ENCODE measurements around the gene CAPZA2.

- TF ChIP-seq GLIS1 (tag by site-specific recombination; IDR thresholded peaks at IDR 0.05) (no peak), TCF7L2 (IDR thresholded peaks at IDR 0.05; ENCODE audit: borderline replicate concordance, low read depth, low read length) (no peak), CTCF (tag by site-specific recombination; IDR thresholded peaks at IDR 0.05) (no peak), REST (tag by site-specific recombination; IDR thresholded peaks at IDR 0.05) (no peak), ZNF416 (tag by site-specific recombination; IDR thresholded peaks at IDR 0.05) (no peak), FEZF1 (tag by site-specific recombination; IDR thresholded peaks at IDR 0.05) (no peak), ZNF335 (tag by site-specific recombination; conservative IDR thresholded peaks at IDR 0.05) (no peak), YY1 (tag by site-specific recombination; IDR thresholded peaks at IDR 0.05) (no peak), ELK4 (IDR thresholded peaks at IDR 0.05; ENCODE audit: borderline replicate concordance, low read depth, low read length) (no peak), ZFP3 (tag by site-specific recombination; IDR thresholded peaks at IDR 0.05; ENCODE audit: low read depth) (no peak)
- TF ChIP-seq, protein P1, sequence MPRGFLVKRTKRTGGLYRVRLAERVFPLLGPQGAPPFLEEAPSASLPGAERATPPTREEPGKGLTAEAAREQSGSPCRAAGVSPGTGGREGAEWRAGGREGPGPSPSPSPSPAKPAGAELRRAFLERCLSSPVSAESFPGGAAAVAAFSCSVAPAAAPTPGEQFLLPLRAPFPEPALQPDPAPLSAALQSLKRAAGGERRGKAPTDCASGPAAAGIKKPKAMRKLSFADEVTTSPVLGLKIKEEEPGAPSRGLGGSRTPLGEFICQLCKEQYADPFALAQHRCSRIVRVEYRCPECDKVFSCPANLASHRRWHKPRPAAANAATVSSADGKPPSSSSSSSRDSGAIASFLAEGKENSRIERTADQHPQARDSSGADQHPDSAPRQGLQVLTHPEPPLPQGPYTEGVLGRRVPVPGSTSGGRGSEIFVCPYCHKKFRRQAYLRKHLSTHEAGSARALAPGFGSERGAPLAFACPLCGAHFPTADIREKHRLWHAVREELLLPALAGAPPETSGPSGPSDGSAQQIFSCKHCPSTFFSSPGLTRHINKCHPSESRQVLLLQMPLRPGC (tag by site-specific recombination; IDR thresholded peaks at IDR 0.05), result no peak
These were observed 106.2 kb downstream of the CAPZA2 start for GRCh38 chr7:116968631-116969030.

Data from HEK293 (cell line).